Fibroblast of lung (primary cell): ENCODE measurements around the gene TRIM26. TPM values are rescaled to one million over a fixed set of nuclear protein-coding genes. Genes with fewer than 3 reads are reported as not detected.

Source experiments
- DNase-seq, 2 donors: peaks; one replicate each; pipeline versions ENCODE4 v3.0.0 to v3.0.0-alpha.2; 2010; ENCODE audit warnings: low read depth in 2 of 2
- H2AFZ ChIP-seq: 2 replicates; pipeline ENCODE4 v1.5.1; 2012; ENCODE audit warnings: low read length, control low read depth, inconsistent platforms
- H3K27ac ChIP-seq: 2 replicates; pipeline ENCODE4 v1.5.1; 2011; ENCODE audit warnings: low read length, control low read depth; ENCODE audit not compliant: insufficient read depth
- H3K27me3 ChIP-seq: 2 replicates; pipeline ENCODE4 v1.5.1; 2011; ENCODE audit warnings: mild to moderate bottlenecking, low read length; ENCODE audit not compliant: control insufficient read depth, insufficient read depth
- H3K36me3 ChIP-seq: 2 replicates; pipeline ENCODE4 v1.5.1; 2011; ENCODE audit warnings: low read length; ENCODE audit not compliant: control insufficient read depth, insufficient read depth
- H3K4me1 ChIP-seq: 2 replicates; pipeline ENCODE4 v1.5.1; 2011; ENCODE audit warnings: low read length; ENCODE audit not compliant: control insufficient read depth, insufficient read depth; ENCODE audit errors: extremely low read depth
- H3K4me2 ChIP-seq: 2 replicates; pipeline ENCODE4 v1.5.1; 2011; ENCODE audit warnings: low read length, control low read depth; ENCODE audit not compliant: insufficient read depth; ENCODE audit errors: extremely low read depth
- H3K4me3 ChIP-seq, 4 experiments: fragments of 200-600 bp in 1 of 4; sonication (generic) in 1 of 4; replicated peaks in 1 of 4; 2 replicates each; pipeline ENCODE4 v1.5.1; 2011 to 2016; ENCODE audit warnings: low read length in 4 of 4, low read depth in 3 of 4, mild to moderate bottlenecking in 3 of 4, control low read depth in 2 of 4, inconsistent platforms in 1 of 4, mixed read lengths in 1 of 4; ENCODE audit not compliant: insufficient read depth in 1 of 4; ENCODE audit errors: control extremely low read depth in 1 of 4
- H3K79me2 ChIP-seq: 2 replicates; pipeline ENCODE4 v1.5.1; 2012; ENCODE audit warnings: mild to moderate bottlenecking, low read length, inconsistent platforms; ENCODE audit not compliant: control insufficient read depth, insufficient read depth
- H3K9ac ChIP-seq: 2 replicates; pipeline ENCODE4 v1.5.1; 2011; ENCODE audit warnings: mild to moderate bottlenecking, low read length, control low read depth; ENCODE audit not compliant: insufficient read depth
- H3K9me3 ChIP-seq: 2 replicates; pipeline ENCODE4 v1.5.1; 2012; ENCODE audit warnings: low read depth, low read length; ENCODE audit not compliant: control insufficient read depth, insufficient read depth
- H4K20me1 ChIP-seq: 2 replicates; pipeline ENCODE4 v1.5.1; 2011; ENCODE audit warnings: low read length; ENCODE audit not compliant: control insufficient read depth, insufficient read depth; ENCODE audit errors: extremely low read depth
- CTCF ChIP-seq, 2 donors: IDR thresholded peaks in 1 of 2; conservative IDR thresholded peaks in 1 of 2; 1 replicate in 1 of 2; 2 replicates in 1 of 2; pipeline ENCODE4 v1.5.1; 2011 to 2012; ENCODE audit warnings: low read length in 2 of 2, control low read depth in 1 of 2, inconsistent platforms in 1 of 2, low read depth in 1 of 2, mild to moderate bottlenecking in 1 of 2
- EZH2 ChIP-seq: IDR thresholded peaks from 2 replicates; pipeline ENCODE4 v1.5.1; 2012; ENCODE audit warnings: low read length, control low read depth, mild to moderate bottlenecking; ENCODE audit errors: missing control alignments
- polyA plus RNA-seq, 2 donors: library from polyadenylated mRNA; depleted of rRNA in 1 of 2; stranded (reverse) in 1 of 2; unstranded in 1 of 2; fragments of >200 nt; gene quantifications; 2 replicates each; pipeline ENCODE4 v1.2.1, GENCODE V29; 2011 to 2012; ENCODE audit warnings: missing spikeins in 1 of 2
- total RNA-seq: library from RNA; depleted of rRNA; stranded (reverse); fragments of >200 nt; gene quantifications from 2 replicates; pipeline ENCODE4 v1.2.1, GENCODE V29; 2014

Gene TRIM26
- total and polyA plus RNA-seq, 2 donors (not counting 1 experiment from before 2014, with no cell fraction given), result 18.8 to 22.5 TPM

GRCh38 chr6:30160785-30161531 is 52.2 kb downstream of the TRIM26 start, which contains the start of gene TRIM10:
TSS of gene TRIM10 (minus strand) at chr6:30161211. CDS start at chr6:30160858, 353 bp downstream.
- no peak for DNase-seq
- Histone ChIP-seq H2AFZ (no peak within 1 kb of the TSS), H3K4me1 (peaks cover 3% of the 10 kb centered on the region), H3K79me2 (no peaks in the 10 kb centered on the region), H4K20me1 (no peaks in the 10 kb centered on the region), H3K4me2 (no peak within 1 kb of the TSS), H3K4me3 (no peak within 1 kb of the TSS), H3K9ac (no peak within 1 kb of the TSS), H3K27ac (no peak within 1 kb of the TSS), H3K36me3 (no peaks in the 10 kb centered on the region), H3K27me3 (peaks cover 3% of the 10 kb centered on the region), H3K9me3 (no peaks in the 10 kb centered on the region)
- TF ChIP-seq CTCF (conservative IDR thresholded peaks at IDR 0.05 in 1 of 2, IDR thresholded peaks at IDR 0.05 in 1 of 2; ENCODE audit: low read depth in 1 of 2, low read length in 2 of 2) (no peak), EZH2 (no peak)

- Histone ChIP-seq H3K4me3 (no peak overlapping the region), H3K36me3 (no peaks in the 10 kb centered on the region), H3K4me1 (peaks cover 3% of the 10 kb centered on the region), H3K27ac (no peak overlapping the region), H2AFZ (no peak overlapping the region), H3K79me2 (no peaks in the 10 kb centered on the region), H3K9me3 (no peaks in the 10 kb centered on the region), H4K20me1 (no peaks in the 10 kb centered on the region), H3K27me3 (peaks cover 3% of the 10 kb centered on the region), H3K4me2 (no peak overlapping the region), H3K9ac (no peak overlapping the region)
- DNase-seq, result no peak
- TF ChIP-seq CTCF (conservative IDR thresholded peaks at IDR 0.05 in 1 of 2, IDR thresholded peaks at IDR 0.05 in 1 of 2; ENCODE audit: low read depth in 1 of 2, low read length in 2 of 2) (no peak), EZH2 (no peak)
Observed at GRCh38 chr6:30160008-30160784, 53.0 kb downstream of the TRIM26 start.

- H3K36me3 ChIP-seq, result no peaks in the 10 kb centered on the region
- peaks cover 6% of the 10 kb centered on the region for H3K4me1 ChIP-seq
- no peaks in the 10 kb centered on the region for H3K9me3 ChIP-seq
- H3K27ac ChIP-seq, result no peak overlapping the region
- TF ChIP-seq EZH2 (no peak), CTCF (conservative IDR thresholded peaks at IDR 0.05 in 1 of 2, IDR thresholded peaks at IDR 0.05 in 1 of 2; ENCODE audit: low read depth in 1 of 2, low read length in 2 of 2) (no peak)
- no peak overlapping the region for H2AFZ ChIP-seq
- DNase-seq, result no peak
- H3K4me2 ChIP-seq, result no peak overlapping the region
- H3K79me2 ChIP-seq, result no peaks in the 10 kb centered on the region
- H4K20me1 ChIP-seq, result no peaks in the 10 kb centered on the region
- peaks cover 3% of the 10 kb centered on the region for H3K27me3 ChIP-seq
- H3K4me3 ChIP-seq, result no peak overlapping the region
- no peak overlapping the region for H3K9ac ChIP-seq
Observed at GRCh38 chr6:30158475-30159040, 54.6 kb downstream of the TRIM26 start.
